Measurements from ENCODE around the gene ACTL8.
"Not testable (repeated sequence)": the region's sequence is repeated elsewhere in the genome, so short reads cannot be mapped to it uniquely, and the experiment has no call there.

The ACTL8 gene

GRCh38 chr1:17735348-17735747 is 19.8 kb upstream of the ACTL8 start:
- in situ Hi-C loops (cut with MboI; ENCODE audit: low sequenced_read_pairs), result no loop called here

- in situ Hi-C loops (cut with MboI; ENCODE audit: low sequenced_read_pairs), result no loop called here
These were observed 19.3 kb upstream of the ACTL8 start for GRCh38 chr1:17735793-17736192.

- in situ Hi-C loops (cut with MboI; ENCODE audit: low sequenced_read_pairs), result no loop called here
These were observed 18.5 kb upstream of the ACTL8 start for GRCh38 chr1:17736625-17737024.

GRCh38 chr1:17739050-17739449 is 16.1 kb upstream of the ACTL8 start:
- in situ Hi-C loops (cut with MboI; ENCODE audit: low sequenced_read_pairs), result no loop called here

GRCh38 chr1:17741052-17741451 is 14.1 kb upstream of the ACTL8 start:
- in situ Hi-C loops (cut with MboI; ENCODE audit: low sequenced_read_pairs), result no loop called here

GRCh38 chr1:17742583-17742982 is 12.6 kb upstream of the ACTL8 start:
- in situ Hi-C loops (cut with MboI; ENCODE audit: low sequenced_read_pairs), result no loop called here

- in situ Hi-C loops (cut with MboI; ENCODE audit: low sequenced_read_pairs), result no loop called here
These were observed 12.0 kb upstream of the ACTL8 start for GRCh38 chr1:17743008-17743647.

- in situ Hi-C loops (cut with MboI; ENCODE audit: low sequenced_read_pairs), result no loop called here
These were observed 11.2 kb upstream of the ACTL8 start for GRCh38 chr1:17743925-17744324.

GRCh38 chr1:17744666-17745478 is 10.3 kb upstream of the ACTL8 start:
- in situ Hi-C loops (cut with MboI; ENCODE audit: low sequenced_read_pairs), result no loop called here

- in situ Hi-C loops (cut with MboI; ENCODE audit: low sequenced_read_pairs), result no loop called here
These were observed 9.6 kb upstream of the ACTL8 start for GRCh38 chr1:17745479-17745955.

- in situ Hi-C loops (cut with MboI; ENCODE audit: low sequenced_read_pairs), result not testable (repeated sequence)
These were observed 8.9 kb upstream of the ACTL8 start for GRCh38 chr1:17746281-17746680.

- in situ Hi-C loops (cut with MboI; ENCODE audit: low sequenced_read_pairs), result no loop called here
These were observed 8.2 kb upstream of the ACTL8 start for GRCh38 chr1:17746920-17747319.

- in situ Hi-C loops (cut with MboI; ENCODE audit: low sequenced_read_pairs), result no loop called here
These were observed 4.8 kb upstream of the ACTL8 start for GRCh38 chr1:17750333-17750732.

- in situ Hi-C loops (cut with MboI; ENCODE audit: low sequenced_read_pairs), result no loop called here
These were observed 2.8 kb upstream of the ACTL8 start for GRCh38 chr1:17752356-17752755.

- in situ Hi-C loops (cut with MboI; ENCODE audit: low sequenced_read_pairs), result no loop called here
These were observed 2.3 kb downstream of the ACTL8 start for GRCh38 chr1:17757426-17757825.

GRCh38 chr1:17759114-17759513 is 4.0 kb downstream of the ACTL8 start:
- in situ Hi-C loops (cut with MboI; ENCODE audit: low sequenced_read_pairs), result no loop called here

- in situ Hi-C loops (cut with MboI; ENCODE audit: low sequenced_read_pairs), result no loop called here
These were observed 7.2 kb downstream of the ACTL8 start for GRCh38 chr1:17762313-17762712.

- in situ Hi-C loops (cut with MboI; ENCODE audit: low sequenced_read_pairs), result no loop called here
These were observed 8.3 kb downstream of the ACTL8 start for GRCh38 chr1:17763417-17763816.

- in situ Hi-C loops (cut with MboI; ENCODE audit: low sequenced_read_pairs), result no loop called here
These were observed 8.9 kb downstream of the ACTL8 start for GRCh38 chr1:17763995-17764394.

GRCh38 chr1:17764591-17764990 is 9.5 kb downstream of the ACTL8 start:
- in situ Hi-C loops (cut with MboI; ENCODE audit: low sequenced_read_pairs), result no loop called here

- in situ Hi-C loops (cut with MboI; ENCODE audit: low sequenced_read_pairs), result no loop called here
These were observed 10.6 kb downstream of the ACTL8 start for GRCh38 chr1:17765444-17766411.
